Measurements from ENCODE around the gene AMDHD2. TPM values are rescaled to one million over a fixed set of nuclear protein-coding genes. Genes with fewer than 3 reads are reported as not detected.

The AMDHD2 gene
- polyA plus RNA-seq, 10 donors = 6.5 to 16.4 (median 11.0) TPM

DNA sequence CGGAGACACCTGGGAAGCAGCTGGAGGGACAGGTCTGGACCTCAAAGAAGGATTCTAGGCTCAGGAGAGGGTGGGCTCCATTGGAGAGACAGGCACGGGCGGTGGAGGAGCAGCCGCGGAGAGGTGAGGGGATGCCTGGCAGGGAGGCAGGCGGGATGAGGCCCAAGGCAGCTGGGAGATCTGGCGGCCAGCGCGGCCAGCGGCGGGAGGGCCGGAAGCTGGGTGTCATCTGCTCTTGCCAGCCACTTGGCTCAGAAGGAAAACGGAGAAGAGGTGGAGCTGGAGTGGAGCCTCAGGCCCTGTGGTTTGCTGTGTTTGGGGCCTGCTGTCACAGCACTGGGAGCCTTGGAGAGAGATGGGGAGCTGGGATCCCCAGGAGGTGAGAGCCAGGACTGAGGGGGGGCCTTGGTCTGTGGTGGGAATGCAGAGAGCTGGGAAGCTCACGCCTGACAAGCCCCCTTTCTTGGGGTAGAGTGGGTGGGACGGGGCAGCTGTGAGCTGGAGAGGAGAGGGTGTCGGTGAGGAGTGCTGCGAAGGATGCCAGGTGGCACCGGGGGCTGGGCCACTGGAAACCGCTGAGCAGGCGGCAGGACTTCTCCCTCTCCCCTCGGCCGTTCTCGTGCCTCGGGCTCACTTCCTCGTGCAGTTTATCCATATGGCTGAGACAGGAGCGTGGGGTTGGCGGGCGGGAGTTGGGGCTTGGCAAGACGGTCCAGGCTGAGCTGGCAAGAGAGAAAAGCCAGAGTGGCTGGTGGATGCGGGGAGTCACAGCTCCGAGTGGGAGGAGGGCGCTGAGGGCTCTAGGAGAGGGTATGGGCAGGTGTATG, 37.2 kb upstream of the AMDHD2 start:
- DNase-seq = peak in 1 of 3 donors; percentile 88

DNA sequence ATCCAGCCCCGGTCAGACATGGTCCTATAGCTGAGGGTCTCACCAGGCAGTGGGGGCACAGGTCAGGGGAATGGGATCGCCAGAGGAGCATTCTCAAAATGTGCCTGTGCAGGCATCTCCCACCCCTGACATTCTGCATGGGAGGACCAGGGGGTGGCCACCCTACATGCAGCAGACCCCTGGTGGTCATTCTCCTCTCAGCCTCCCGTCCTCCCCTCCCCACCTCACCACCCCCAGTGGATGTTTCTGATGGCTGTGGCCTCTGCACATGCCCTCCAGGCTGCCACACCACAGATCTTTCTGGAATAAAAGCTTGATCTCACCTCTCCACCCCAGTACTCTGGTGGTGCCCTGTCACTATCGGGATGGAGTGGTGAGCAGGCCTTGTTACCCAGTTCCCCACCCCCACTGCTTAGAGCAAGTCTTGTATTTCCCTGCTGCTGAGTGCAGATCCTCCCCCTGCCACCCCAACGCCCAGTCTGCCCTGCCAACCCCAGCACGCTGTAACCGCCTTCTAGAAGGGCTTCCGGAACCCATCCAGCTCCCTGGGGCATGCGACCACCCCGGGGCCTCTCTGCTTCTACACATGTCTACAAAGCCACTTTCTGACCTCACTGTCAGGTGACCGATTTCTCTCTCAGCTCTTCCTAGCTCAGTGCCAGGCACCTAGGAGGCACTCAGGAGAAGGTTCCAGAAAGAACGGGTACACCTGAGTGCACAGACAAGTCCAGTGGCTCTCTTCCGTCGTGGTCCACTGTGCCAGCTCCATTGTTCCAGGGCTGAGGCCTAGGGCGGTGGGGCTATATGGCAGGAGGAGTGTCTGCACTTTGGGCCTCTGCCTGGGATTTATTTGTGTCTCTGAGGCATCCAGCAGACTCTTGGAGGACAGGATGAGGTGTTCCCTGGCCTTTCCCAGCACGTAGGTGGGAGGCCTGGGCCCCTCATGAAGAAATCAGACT, 36.0 kb upstream of the AMDHD2 start:
- DNase-seq = no peak

DNA sequence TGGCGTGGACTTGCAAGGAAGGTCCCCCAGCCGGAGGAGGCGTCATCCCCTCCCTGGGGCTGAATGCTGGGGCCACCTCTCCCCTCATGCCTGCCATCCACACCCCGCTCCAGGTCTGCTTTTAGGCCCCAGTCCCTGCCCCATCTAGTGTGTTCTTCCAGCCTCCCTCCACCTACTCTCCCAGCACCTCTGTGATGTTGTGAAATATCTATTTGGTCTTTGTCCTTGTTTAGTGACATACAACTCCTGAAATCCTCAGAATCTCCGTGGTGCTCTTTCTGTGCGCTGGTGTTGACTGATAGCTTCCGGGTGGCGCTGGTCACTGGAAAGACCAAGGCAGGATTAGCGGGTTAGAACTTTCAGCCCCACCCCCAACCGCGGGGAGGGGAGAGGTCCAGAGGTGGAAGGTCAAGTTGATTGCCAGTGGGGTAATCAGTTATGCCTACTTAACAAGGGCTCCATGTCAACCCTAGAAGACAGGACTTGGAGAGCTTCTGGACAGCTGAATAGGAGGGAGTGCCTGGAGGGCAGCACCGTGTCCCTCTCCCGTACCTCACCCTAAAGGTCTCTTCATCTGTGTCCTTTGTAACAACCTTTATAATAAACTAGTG, 35.2 kb upstream of the AMDHD2 start:
- no peak for DNase-seq

DNA sequence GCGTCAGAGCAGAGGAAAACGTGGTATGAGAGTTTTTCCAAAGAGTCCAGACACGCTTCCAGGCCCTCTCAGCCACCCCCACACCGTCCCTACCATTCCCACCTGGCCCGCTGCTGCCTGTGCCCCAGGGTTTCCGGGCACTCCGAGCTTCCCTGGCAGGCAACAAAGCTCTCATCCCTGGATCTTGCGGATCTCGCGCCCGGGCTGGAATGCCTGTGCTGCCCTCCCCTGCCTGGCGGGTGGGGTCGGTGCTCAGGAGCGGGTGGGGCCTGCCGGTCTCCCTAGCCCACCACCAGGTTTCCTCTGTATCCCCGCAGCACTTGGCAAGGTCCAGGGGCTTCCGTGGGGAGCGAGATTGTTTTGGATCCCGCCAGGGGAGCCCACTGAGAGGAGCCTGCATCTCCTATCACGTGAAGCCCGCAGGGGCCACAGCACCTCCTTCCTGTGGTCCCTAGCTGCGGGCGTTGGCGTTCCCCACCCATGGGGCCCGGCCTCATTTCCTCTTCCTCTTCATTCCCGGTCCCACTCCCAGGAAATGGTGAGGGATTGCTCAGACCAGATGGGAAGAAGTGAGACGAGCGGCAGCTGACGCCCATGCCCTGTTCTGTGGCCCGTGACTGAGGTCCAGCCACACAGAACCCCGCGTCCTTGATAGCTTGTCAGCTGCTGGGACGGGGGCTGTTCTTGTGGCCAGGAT, 34.2 kb upstream of the AMDHD2 start:
- DNase-seq = peak in 1 of 3 donors; percentile 17

DNA sequence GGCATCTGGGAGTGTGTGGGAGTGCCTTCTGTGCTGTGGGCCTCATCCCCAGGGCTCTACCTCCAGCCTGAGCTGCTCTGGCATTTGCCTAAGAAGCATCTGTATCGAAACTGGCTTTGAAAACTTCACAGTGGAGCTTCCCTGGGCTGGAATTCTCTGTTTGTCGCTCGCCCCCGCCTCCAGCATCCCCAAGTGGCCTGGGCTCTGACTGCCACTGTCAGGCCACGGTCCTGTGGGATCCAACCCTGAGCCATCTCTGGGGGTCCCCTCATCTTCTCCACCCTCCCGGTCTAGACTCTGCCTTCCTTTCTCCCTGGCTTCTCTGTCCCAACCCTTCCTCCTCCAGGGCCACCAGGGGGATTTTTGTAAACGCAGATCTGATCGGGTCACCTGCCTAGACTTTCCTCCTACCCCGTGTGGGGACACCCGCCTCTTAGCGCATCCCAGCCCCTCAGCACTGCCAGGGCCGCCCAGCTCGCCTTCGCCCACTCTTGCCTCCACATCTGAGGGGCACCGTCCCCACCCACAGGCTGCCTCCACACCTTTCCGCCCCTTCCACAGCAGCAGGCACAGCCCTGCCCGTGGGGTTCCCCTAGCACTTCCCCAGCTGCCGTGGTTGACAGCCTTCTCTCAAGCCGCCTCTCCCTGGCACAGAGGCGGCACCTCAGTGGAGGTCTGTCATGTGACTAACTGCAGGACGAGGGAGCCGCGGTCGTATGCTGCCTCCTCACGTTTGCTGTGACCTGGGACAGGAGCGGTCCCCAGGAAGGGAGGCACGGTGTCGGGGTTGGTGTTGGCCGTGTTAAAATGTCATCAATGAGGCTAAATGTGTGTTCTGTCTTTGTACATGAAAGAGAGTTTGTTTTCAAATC, 33.3 kb upstream of the AMDHD2 start:
- DNase-seq = peak in 1 of 3 donors; percentile 48

DNA sequence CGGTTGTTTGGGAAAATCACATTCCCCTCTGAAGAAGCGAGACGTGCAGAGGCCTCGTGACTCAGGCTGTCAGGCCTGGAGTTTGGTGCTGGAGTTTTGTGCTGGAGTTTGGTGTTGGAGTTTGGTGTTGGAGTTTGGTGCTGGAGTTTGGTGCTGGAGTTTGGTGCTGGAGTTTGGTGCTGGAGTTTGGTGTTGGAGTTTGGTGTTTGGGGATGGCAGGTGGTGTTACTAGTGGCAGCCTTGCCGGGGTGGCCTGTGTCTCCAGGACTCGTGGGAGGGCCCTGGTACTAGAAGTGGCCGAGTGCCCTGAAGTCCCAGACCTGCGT, 32.7 kb upstream of the AMDHD2 start:
- DNase-seq = no peak

DNA sequence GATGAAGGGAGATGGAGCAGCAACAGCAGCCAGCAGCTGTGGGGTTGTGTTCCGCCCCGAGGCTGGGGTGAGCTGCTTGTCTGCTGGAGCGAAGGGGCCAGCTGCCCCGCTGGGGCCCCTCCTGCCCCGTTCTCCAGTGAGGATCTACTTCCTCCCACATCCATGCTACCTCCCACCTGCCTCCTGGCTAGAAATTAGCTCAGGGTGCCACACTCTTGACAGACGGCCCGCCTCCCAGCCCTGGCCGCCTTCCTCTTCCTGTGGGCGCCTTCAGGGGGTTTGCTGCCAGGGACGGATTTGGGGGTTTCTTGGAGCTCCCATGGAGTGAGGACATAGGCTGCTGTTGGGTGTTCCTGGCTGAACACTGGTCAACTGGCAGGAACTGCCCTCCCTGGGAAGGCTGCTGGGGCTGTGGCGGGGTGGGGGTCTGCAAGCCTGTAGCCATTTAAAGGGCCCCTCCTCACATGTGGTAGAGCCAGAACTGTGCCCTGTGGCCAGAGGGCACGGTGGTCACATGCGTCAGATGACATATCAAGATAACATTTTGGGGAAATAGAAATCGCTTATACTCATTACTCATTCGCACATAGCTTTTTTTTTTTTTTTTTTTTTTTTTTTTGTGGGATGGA, 32.2 kb upstream of the AMDHD2 start:
- DNase-seq = peak in 1 of 3 donors; percentile 30

DNA sequence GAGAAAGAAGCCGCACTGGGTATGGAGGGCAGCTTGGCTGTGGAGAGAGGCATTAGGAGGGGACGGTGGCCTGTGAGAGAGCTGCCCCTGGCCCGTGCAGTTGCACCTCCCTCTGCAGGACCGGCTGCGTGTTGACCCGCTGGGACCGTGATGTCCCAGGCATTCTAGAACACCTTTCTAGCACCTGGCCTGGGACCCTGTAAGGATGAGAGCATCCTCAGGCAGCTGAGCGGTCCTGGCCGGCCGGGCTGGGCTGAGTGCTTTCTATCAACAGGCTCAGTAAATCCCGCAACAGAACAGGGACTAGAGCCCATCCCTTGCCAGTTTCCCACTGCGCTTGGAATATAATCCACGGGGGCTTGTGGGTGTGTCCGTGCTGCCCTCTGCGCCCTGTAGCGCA, 30.6 kb upstream of the AMDHD2 start:
- no peak for DNase-seq

DNA sequence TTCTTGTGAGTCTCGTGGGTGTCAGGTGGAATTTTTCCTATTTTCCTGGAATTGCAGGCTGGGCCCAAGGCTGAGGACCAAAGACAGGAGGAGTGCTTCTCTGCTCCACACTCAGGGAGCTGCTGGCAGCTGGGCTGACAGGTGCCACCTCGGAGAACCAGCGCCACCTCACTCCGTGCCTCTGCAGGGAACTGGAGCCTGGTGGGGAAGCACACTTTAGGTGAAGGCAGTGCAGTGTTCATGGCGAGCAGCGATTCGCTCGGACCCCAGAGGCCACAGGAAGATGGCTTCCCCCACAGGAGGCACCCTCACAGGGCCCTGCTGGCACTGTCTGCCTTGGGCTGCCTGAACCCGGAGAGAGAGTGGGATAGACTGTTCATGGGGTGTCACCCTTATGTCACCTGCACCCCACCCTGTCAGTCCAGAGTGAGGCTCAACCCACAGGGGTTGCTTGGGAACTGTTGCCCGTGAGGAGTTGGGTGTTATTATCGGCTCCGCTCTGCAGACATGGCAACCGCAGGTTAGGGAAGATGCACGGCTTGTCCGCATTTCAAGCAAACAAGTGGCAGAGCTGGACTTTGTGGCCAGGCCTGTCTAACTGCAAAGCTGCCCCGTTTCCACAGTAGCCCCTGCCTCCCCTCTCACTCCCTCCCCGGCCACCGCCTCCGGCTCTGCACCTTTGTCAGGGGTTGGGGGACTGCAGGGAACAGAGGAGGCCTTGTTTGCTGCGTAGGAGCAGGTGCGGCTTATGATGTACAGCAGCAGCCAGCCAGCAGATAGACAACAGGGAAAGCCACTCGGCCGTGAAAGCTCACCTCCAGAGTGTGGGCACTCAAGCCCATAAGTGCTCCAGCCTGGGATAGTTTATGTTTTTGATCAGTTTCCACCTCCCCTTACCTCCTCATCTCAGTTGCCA, 29.7 kb upstream of the AMDHD2 start:
- DNase-seq = no peak

DNA sequence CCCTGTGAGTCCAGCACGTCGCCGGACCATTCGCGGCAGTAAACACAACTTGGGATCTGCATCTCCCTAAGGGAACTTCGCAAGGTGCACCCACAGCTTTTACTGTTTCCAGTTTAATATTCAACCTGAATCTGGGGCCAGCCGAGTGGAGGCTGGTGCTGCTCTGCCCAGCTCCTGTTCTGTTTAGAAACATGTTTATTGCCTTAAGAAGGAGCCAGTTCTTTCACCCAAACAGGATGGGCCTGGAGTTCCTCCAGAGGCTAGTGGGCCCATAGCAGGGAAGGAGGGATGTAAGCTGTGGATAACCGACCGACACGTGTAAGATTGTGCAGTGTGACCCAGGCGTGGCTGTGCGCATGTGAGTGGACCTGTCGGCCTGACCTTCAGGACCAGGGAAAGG, 27.9 kb upstream of the AMDHD2 start:
- DNase-seq = no peak

DNA sequence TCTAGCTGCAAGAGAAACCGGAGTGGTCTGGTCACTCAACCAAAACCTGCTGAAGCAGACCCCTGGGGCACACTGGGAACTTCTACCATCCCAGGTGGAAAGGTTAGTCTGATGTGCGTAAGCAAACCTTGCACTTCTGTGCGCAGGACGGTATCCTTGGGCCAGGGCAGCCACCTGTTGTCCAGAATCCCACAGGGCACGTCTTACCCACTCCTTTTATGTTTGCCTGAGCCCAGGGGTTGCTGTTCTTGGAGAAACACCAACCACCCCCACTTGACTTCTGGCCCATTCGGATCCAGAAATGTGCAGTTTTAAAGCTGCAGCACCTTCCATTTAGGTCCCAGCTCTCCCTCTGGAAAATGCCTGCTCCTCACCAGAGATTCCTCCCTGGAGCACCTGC, 26.6 kb upstream of the AMDHD2 start:
- DNase-seq = no peak

DNA sequence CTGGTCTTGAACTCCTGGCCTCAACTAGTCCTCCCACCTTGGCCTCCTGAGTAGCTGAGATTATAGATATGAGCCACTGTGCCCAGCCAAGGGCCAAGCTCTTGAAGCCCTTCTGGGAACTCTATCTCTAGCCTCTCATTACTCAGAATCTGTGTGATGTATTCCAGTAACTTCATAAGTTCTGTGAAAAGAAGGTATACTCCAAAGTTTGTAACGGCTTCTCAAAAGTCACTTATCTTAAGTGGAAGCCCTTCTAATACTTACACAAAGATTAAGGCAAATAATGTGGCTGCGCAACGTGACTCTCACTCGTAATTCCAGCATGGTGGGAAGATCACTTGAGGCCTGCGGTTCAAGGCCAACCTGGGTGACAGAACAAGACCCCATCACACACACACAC, 25.6 kb upstream of the AMDHD2 start:
- no peak for DNase-seq

DNA sequence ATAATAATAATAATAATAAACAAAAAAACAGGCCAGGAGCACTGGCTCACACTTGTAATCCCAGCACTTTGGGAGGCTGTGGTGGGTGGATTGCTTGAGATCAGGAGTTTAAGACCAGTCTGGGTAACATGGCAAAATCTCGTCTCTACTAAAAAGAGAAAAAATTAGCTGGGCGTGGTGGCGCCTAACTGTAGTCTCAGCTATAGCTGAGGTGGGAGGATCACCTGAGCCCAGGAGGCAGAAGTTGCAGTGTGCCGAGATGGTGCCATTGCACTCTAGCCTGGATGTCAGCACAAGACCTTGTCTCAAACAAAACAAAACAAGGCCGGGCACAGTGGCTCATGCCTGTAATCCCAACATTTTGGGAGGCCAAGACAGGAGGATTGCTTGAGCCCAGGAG, 25.1 kb upstream of the AMDHD2 start:
- no peak for DNase-seq

DNA sequence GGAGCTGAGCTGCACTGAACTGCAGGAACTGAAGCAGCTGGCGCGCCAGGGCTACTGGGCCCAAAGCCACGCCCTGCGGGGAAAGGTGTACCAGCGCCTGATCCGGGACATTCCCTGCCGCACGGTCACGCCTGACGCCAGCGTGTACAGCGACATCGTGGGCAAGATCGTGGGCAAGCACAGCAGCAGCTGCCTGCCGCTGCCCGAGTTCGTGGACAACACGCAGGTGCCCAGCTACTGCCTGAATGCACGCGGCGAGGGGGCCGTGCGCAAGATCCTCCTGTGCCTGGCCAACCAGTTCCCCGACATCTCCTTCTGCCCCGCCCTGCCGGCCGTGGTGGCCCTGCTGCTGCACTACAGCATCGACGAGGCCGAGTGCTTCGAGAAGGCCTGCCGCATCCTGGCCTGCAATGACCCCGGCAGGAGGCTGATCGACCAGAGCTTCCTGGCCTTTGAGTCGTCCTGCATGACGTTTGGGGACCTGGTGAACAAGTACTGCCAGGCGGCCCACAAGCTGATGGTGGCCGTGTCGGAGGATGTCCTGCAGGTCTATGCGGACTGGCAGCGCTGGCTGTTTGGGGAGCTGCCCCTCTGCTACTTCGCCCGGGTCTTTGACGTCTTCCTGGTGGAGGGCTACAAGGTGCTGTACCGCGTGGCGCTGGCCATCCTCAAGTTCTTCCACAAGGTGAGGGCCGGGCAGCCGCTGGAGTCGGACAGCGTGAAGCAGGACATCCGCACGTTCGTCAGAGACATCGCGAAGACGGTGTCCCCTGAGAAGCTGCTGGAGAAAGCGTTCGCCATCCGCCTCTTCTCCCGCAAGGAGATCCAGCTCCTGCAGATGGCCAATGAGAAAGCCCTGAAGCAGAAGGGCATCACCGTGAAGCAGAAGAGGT, 23.7 kb upstream of the AMDHD2 start:
- DNase-seq = no peak

DNA sequence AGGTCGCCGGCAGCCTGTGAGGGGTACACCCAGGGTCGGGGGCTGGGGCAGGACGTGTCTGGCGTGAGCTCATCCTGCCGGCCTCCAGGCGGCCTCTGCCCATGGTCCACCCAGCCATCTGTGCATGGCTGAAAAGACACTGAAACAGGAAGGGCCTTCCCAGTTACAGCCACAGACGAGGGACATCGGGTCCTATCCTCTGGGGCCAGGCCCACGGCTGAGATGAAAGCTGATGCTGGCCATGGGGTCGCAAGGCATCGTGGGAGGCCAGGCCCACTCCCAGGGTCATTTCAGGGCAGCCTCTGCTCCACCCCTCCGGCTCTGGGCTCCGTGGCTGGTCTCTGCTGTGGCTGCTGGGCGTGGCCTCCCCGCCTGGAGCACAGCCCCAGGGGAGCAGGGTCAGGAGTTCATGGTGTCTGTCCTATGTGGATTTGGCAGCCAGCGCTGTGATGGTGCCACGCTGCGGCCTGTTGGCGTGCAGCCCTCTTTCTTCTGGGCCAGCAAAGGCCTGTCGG, 23.0 kb upstream of the AMDHD2 start:
- peak in 1 of 3 donors; percentile 52 for DNase-seq

DNA sequence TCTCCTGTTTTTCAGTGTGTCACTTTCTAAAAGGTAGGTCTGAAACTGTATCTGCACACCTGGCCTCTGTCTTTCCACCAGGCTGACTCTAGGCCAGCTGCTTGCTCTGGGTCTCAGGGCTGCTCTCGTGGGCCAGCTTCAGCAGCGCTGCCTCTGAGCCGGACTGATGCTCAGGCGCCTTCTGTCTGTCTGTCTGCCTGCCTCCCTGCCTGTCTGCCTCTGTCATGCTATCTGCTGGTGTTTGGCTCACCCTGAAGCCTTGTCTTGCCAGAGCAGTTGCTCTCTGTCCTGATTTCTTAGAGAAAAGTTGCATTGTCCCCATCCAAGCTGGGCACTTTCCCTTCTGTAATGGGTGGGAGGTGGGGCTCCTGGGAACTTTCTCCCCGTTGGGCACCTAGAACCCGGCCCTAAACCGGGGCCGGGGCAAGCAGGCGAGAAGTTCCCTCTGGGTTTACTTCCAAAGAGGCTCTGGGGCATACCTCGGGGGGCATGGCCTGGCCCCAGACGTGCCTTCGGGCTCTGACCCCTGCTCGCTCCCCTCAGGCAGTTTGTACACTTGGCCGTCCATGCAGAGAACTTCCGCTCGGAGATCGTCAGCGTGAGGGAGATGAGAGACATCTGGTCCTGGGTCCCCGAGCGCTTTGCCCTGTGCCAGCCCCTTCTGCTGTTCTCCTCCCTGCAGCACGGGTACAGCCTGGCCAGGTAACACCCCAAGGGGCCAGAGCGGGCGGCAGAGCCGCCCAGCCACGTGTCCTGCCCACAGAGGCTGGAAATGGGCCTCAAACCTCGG, 22.3 kb upstream of the AMDHD2 start:
- no peak for DNase-seq

All from muscle of back (tissue), 11 donors.